Measurements from ENCODE around the gene PYROXD2.

Gene PYROXD2

DNA sequence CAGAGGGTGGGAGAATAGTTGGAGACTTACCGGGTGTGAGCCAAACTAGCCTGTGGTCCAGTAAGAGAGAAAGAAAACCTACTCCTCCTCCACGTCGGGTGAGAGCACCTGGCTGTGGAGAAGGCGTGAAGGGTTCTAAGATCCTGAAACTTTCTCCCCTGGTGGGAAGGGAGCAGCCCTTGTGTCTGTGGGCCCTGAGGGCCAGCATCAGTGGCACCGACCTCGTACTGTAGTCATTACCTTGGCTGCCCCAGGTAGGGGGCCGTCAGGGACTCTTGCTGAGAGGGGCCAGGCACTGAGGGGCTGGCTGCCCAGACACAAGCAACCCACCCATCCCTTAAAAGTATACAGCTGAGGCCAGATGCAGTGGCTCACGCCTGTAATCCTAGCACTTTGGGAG lies 77.5 kb downstream of the PYROXD2 start:
- H3K4me3 ChIP-seq (replicated peaks in 1 of 2; ENCODE audit: low read depth in 2 of 2, low read length in 2 of 2) = no peak overlapping the region
- DNase-seq (ENCODE audit: low read depth in 2 of 2) = no peak
- TF ChIP-seq, protein P1, sequence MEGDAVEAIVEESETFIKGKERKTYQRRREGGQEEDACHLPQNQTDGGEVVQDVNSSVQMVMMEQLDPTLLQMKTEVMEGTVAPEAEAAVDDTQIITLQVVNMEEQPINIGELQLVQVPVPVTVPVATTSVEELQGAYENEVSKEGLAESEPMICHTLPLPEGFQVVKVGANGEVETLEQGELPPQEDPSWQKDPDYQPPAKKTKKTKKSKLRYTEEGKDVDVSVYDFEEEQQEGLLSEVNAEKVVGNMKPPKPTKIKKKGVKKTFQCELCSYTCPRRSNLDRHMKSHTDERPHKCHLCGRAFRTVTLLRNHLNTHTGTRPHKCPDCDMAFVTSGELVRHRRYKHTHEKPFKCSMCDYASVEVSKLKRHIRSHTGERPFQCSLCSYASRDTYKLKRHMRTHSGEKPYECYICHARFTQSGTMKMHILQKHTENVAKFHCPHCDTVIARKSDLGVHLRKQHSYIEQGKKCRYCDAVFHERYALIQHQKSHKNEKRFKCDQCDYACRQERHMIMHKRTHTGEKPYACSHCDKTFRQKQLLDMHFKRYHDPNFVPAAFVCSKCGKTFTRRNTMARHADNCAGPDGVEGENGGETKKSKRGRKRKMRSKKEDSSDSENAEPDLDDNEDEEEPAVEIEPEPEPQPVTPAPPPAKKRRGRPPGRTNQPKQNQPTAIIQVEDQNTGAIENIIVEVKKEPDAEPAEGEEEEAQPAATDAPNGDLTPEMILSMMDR (IDR thresholded peaks at IDR 0.05; ENCODE audit: low read depth, low read length) = no peak

All from cardiac fibroblast (primary cell).